HG02884 (cell line): ENCODE measurements around the gene SLC7A10.
"Not testable (repeated sequence)": the region's sequence is repeated elsewhere in the genome, so short reads cannot be mapped to it uniquely, and the experiment has no call there.

ENCODE experiments used
- ATAC-seq: cut with Tn5 transposase; IDR thresholded peaks from one replicate; pipeline ENCODE4 v1.9.1; 2021; ENCODE audit warnings: mild to moderate bottlenecking, moderate library complexity; ENCODE audit not compliant: unreplicated experiment

The SLC7A10 gene

DNA sequence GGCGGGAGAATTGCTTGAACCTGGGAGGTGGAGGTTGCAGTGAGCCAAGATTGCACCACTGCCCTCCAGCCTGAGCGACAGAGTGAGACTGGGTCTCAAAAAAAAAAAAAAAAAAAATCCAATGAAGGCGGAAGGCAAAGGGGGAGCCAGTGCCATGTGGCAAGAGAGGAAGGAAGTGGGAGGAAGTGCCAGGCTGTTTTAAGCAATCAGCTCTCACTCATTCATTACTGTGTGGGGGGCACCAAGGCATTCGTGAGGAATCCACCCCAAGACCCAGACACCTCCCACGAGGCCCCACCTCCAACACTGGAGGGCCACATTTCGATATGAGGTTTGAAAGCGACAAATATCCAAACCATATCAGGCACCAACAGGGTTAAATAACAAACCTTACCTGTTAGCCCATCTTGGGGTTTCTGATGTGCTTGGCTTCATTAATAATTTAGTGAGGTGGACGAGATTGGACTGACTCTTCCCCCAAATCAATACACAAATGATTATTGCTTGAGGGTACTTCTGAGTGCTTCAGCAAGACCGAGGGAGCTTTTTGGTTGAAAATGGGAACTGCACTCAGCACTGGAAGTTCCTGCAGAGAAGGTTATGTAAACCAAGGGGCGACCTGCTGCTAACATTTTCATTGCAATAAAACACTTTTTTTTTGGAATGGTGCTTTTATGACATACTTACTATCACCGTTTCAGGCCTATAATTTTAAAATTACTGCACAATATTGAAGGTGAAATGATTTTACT lies 39.0 kb downstream of the SLC7A10 start:
- no peak for ATAC-seq

- ATAC-seq, result peak; percentile 18
Measured at GRCh38 chr19:33177417-33177979, 48.2 kb downstream of the SLC7A10 start.

DNA sequence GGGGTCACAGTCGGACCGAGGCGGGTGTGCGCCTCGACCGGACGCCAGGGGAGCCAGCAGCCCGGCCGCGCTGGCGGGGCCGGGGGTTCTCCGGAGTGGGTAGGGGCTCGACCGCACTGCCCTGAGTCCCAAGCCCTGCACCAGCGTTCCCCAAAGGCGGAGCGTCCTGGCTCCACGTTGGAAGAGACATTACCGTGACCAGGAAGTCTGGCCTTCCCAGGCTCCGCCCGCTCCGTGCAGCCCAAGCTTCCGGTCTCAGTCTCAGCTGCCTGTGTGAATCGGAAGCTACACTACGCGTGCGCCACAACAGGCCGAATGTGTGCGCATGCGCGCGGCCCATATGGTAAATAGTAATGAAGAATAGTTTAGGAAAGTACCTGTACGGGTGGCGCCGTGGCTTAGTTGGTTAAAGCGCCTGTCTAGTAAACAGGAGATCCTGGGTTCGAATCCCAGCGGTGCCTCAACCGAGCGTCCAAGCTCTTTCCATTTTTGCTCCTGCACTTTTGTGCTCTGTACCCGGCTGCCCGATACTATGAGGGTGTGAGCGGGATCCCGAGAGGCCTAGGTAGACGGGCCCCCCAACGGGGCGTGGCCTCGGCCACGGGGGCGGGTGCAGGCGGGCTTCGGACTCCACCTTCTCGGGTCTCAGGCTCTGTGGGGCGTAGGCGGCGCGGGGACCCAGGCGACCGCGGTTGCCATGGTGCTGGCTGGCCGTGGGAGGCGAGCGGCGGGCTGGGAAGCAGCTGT lies 48.8 kb downstream of the SLC7A10 start:
- ATAC-seq, result peak; percentile 87

GRCh38 chr19:33175886-33176669 lies 49.6 kb downstream of the SLC7A10 start:
- ATAC-seq, result no peak

GRCh38 chr19:33175156-33175782 lies 50.4 kb downstream of the SLC7A10 start:
- no peak for ATAC-seq

DNA sequence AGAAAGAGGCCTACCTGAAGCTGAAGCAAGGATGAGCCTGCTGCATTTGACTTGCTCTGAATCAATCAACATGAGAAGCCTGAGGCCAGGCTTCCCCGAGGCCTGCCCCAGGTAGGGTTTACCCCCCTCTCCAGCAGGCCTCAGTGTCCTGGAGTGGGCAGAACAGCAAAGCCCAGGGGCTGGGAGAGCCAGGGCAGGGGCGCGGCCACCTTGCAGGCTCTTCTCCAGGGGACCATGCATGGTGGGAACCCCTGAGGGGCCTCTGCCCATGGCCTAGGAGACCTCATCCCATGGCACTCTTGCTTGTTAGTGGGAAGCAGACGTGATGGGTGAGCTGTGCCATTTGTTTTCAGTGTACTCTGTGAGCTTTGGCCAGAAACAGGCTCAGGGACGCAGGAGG lies 51.5 kb downstream of the SLC7A10 start:
- ATAC-seq, result no peak

GRCh38 chr19:33171916-33172359 lies 53.7 kb downstream of the SLC7A10 start:
- ATAC-seq, result no peak

GRCh38 chr19:33171222-33171795 lies 54.3 kb downstream of the SLC7A10 start:
- no peak for ATAC-seq

GRCh38 chr19:33168528-33168927 lies 57.1 kb downstream of the SLC7A10 start:
- no peak for ATAC-seq

GRCh38 chr19:33167438-33167837 lies 58.2 kb downstream of the SLC7A10 start:
- ATAC-seq, result no peak

GRCh38 chr19:33166037-33166436 lies 59.6 kb downstream of the SLC7A10 start:
- ATAC-seq, result not testable (repeated sequence)

GRCh38 chr19:33163481-33163880 lies 62.2 kb downstream of the SLC7A10 start:
- no peak for ATAC-seq

GRCh38 chr19:33161201-33161600 lies 64.4 kb downstream of the SLC7A10 start:
- ATAC-seq, result no peak

DNA sequence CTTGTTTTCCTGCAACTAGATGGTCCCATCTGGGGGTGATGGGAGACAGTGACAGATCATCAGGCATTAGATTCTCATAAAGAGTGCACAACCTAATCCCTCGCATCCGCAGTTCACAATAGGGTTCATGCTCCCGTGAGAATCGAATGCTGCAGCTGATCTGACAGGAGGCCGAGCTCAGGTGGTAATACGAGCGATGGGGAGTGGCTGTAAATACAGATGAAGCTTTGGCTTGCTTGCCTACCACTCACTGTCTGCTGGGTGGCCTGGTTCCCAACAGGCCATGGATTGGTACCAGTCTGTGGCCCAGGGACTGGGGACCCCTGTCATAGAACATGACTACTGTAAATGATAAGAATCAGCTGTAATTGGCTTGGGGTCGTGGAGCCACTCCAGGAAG lies 65.8 kb downstream of the SLC7A10 start:
- ATAC-seq, result no peak

GRCh38 chr19:33159149-33159548 lies 66.5 kb downstream of the SLC7A10 start:
- ATAC-seq, result no peak
